Hepatocyte (in vitro differentiated cells): Measurements from ENCODE around the gene EPHA4.

Experiments
- EZH2 ChIP-seq: fragments of 200-600 bp; sonication (generic); IDR thresholded peaks from 2 replicates; pipeline ENCODE4 v1.6.1; 2016; ENCODE audit warnings: antibody characterized with exemption, mild to moderate bottlenecking, borderline replicate concordance
- EZH2phosphoT487 ChIP-seq: fragments of 200-600 bp; sonication (generic); IDR thresholded peaks from one replicate; pipeline ENCODE4 v1.6.1; 2018; ENCODE audit warnings: antibody characterized with exemption, mild to moderate bottlenecking, low read depth, moderate library complexity; ENCODE audit not compliant: unreplicated experiment, severe bottlenecking
- TF ChIP-seq, protein P1 (sequence below): fragments of 200-600 bp; sonication (generic); IDR thresholded peaks from 2 replicates; pipeline ENCODE4 v1.5.1; 2016; ENCODE audit warnings: antibody characterized with exemption, mild to moderate bottlenecking; ENCODE audit not compliant: poor library complexity

DNA sequence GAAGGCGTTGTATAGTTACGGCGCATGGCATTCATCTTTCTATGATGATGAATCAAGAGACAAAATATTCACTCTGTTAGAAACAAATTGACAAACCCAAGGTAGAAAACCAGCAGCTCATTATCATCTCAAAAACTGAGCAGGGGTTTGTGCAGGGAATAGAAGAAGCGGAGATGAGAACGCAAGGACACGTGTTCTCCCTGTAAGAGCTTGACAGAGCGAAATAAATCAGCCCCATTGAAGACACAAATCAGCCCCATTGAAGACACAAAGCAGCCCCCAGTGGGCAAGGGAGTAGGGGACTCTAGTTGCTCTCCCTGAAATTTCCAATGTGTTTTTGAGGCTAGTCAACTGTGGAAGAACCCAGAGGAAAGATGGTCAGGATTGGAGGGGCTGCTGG, 199.2 kb downstream of the EPHA4 start:
- TF ChIP-seq, protein P1, sequence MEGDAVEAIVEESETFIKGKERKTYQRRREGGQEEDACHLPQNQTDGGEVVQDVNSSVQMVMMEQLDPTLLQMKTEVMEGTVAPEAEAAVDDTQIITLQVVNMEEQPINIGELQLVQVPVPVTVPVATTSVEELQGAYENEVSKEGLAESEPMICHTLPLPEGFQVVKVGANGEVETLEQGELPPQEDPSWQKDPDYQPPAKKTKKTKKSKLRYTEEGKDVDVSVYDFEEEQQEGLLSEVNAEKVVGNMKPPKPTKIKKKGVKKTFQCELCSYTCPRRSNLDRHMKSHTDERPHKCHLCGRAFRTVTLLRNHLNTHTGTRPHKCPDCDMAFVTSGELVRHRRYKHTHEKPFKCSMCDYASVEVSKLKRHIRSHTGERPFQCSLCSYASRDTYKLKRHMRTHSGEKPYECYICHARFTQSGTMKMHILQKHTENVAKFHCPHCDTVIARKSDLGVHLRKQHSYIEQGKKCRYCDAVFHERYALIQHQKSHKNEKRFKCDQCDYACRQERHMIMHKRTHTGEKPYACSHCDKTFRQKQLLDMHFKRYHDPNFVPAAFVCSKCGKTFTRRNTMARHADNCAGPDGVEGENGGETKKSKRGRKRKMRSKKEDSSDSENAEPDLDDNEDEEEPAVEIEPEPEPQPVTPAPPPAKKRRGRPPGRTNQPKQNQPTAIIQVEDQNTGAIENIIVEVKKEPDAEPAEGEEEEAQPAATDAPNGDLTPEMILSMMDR = no peak
- TF ChIP-seq EZH2phosphoT487 = no peak
- TF ChIP-seq EZH2 = no peak
